Uterus (tissue), 4 donors: Measurements from ENCODE around the gene FCHSD2. TPM values are rescaled to one million over a fixed set of nuclear protein-coding genes. Genes with fewer than 3 reads are reported as not detected.
"Not testable (repeated sequence)": the region's sequence is repeated elsewhere in the genome, so short reads cannot be mapped to it uniquely, and the experiment has no call there.

Experiments used
- DNase-seq, 2 donors: peaks; one replicate each; pipeline ENCODE4 v3.0.0-alpha.2; 2019 to 2020
- H3K27ac ChIP-seq, 2 donors: fragments of 200-600 bp; sonication (generic); 1 replicate in 1 of 2; 2 replicates in 1 of 2; pipeline ENCODE4 v1.5.1; 2016 to 2018
- H3K27me3 ChIP-seq, 2 donors: fragments of 200-600 bp; sonication (generic); one replicate each; pipeline ENCODE4 v1.5.1; 2018 to 2019; ENCODE audit warnings: control low read depth in 1 of 2
- H3K36me3 ChIP-seq, 2 donors: fragments of 200-600 bp; sonication (generic); one replicate each; pipeline ENCODE4 v1.5.1; 2019; ENCODE audit warnings: control low read depth in 1 of 2
- H3K4me1 ChIP-seq, 2 donors: fragments of 200-600 bp; sonication (generic); one replicate each; pipeline ENCODE4 v1.5.1; 2018 to 2019; ENCODE audit warnings: control low read depth in 1 of 2
- H3K4me3 ChIP-seq, 2 donors: fragments of 200-600 bp; sonication (generic); 1 replicate in 1 of 2; 2 replicates in 1 of 2; pipeline ENCODE4 v1.5.1; 2018 to 2019; ENCODE audit warnings: mild to moderate bottlenecking in 1 of 2
- H3K9me3 ChIP-seq, 2 donors: fragments of 200-600 bp; sonication (generic); one replicate each; pipeline ENCODE4 v1.5.1; 2019; ENCODE audit warnings: control low read depth in 1 of 2
- CTCF ChIP-seq, 4 experiments: fragments of 200-600 bp in 2 of 4; fragments of 450-650 bp in 2 of 4; sonication (generic) in 2 of 4; IDR thresholded peaks; one replicate each; pipeline ENCODE4 v1.5.1; 2016 to 2019; ENCODE audit warnings: antibody characterized with exemption in 4 of 4, mild to moderate bottlenecking in 2 of 4, moderate library complexity in 1 of 4
- POLR2A ChIP-seq, 2 donors: fragments of 450-650 bp; IDR thresholded peaks; one replicate each; pipeline ENCODE4 v1.6.1; 2016; ENCODE audit warnings: antibody characterized with exemption in 2 of 2, mild to moderate bottlenecking in 1 of 2, moderate library complexity in 1 of 2
- intact Hi-C: fragments of 100-400 bp; cut with DNase I; formaldehyde crosslinking; loops from one replicate; pipeline ENCODE4 v1.15.1; 2023; ENCODE audit warnings: low total_unique reads
- total RNA-seq, 4 donors: library from RNA; depleted of rRNA in 3 of 4; stranded (reverse); fragments of >200 nt in 3 of 4; gene quantifications; one replicate each; pipeline versions ENCODE4 v1.1.0 to v1.2.4, GENCODE V29; 2014 to 2023
- donor health status: DM: yes; HTN: yes; CAD: no.

The FCHSD2 gene
- total RNA-seq, 4 donors from 2014 or later: 13.6 to 73.9 (median 27.7) TPM

- H3K4me3 ChIP-seq: peak overlapping the region; percentile 80 to 83
- peak overlapping the region; percentile 92 to 94 for H3K27ac ChIP-seq
- no peaks in the 10 kb centered on the region for H3K9me3 ChIP-seq
- no peak for TF ChIP-seq POLR2A (IDR thresholded peaks at IDR 0.05)
- DNase-seq: peak in 1 of 2 donors; percentile 78
- intact Hi-C loops: no loop called here
- H3K36me3 ChIP-seq: no peaks in the 10 kb centered on the region
- H3K27me3 ChIP-seq: no peaks in the 10 kb centered on the region
- peaks cover 0 to 20% of the 10 kb centered on the region in 2 donors for H3K4me1 ChIP-seq
These were observed 328.3 kb downstream of the FCHSD2 start for GRCh38 chr11:72813740-72814285.

- Histone ChIP-seq H3K4me3 (peak overlapping the region; percentile 80 to 83), H3K9me3 (no peaks in the 10 kb centered on the region), H3K4me1 (peaks cover 0 to 20% of the 10 kb centered on the region in 2 donors), H3K27me3 (no peaks in the 10 kb centered on the region), H3K27ac (peak overlapping the region; percentile 92 to 94), H3K36me3 (no peaks in the 10 kb centered on the region)
- peak in 1 of 2 donors; percentile 53 for DNase-seq
- intact Hi-C loops: no loop called here
- no peak for TF ChIP-seq POLR2A (IDR thresholded peaks at IDR 0.05)
- peak; percentile 34 to 52 (median 44) for TF ChIP-seq CTCF (IDR thresholded peaks at IDR 0.05)
These were observed 329.0 kb downstream of the FCHSD2 start for GRCh38 chr11:72812967-72813739.

- no peaks in the 10 kb centered on the region for H3K27me3 ChIP-seq
- intact Hi-C loops: no loop called here
- TF ChIP-seq CTCF (IDR thresholded peaks at IDR 0.05) (no peak), POLR2A (IDR thresholded peaks at IDR 0.05) (no peak)
- peak overlapping the region; percentile 80 to 83 for H3K4me3 ChIP-seq
- H3K36me3 ChIP-seq: no peaks in the 10 kb centered on the region
- DNase-seq: no peak
- H3K4me1 ChIP-seq: peaks cover 0 to 20% of the 10 kb centered on the region in 2 donors
- H3K27ac ChIP-seq: peak overlapping the region; percentile 92 to 94
- H3K9me3 ChIP-seq: no peaks in the 10 kb centered on the region
These were observed 329.5 kb downstream of the FCHSD2 start for GRCh38 chr11:72812604-72812966.

- H3K9me3 ChIP-seq, intact Hi-C loops, H3K27me3 ChIP-seq, DNase-seq, H3K4me3 ChIP-seq, H3K27ac ChIP-seq, H3K36me3 ChIP-seq: not testable (repeated sequence)
- peaks cover 0 to 20% of the 10 kb centered on the region in 2 donors for H3K4me1 ChIP-seq
These were observed 330.4 kb downstream of the FCHSD2 start for GRCh38 chr11:72811686-72812085.

GRCh38 chr11:72808331-72808798 lies 333.8 kb downstream of the FCHSD2 start:
- no peaks in the 10 kb centered on the region for H3K36me3 ChIP-seq
- H3K27ac ChIP-seq: no peak overlapping the region
- DNase-seq: no peak
- intact Hi-C loops: no loop called here
- H3K4me3 ChIP-seq: no peak overlapping the region
- no peaks in the 10 kb centered on the region for H3K9me3 ChIP-seq
- no peaks in the 10 kb centered on the region for H3K27me3 ChIP-seq
- TF ChIP-seq POLR2A (IDR thresholded peaks at IDR 0.05) (no peak), CTCF (IDR thresholded peaks at IDR 0.05) (no peak)
- H3K4me1 ChIP-seq: peaks cover 0 to 8% of the 10 kb centered on the region in 2 donors

GRCh38 chr11:72807792-72808191 lies 334.3 kb downstream of the FCHSD2 start:
- Histone ChIP-seq H3K27ac (no peak overlapping the region), H3K4me3 (no peak overlapping the region), H3K4me1 (peaks cover 0 to 5% of the 10 kb centered on the region in 2 donors), H3K9me3 (no peaks in the 10 kb centered on the region), H3K36me3 (no peaks in the 10 kb centered on the region), H3K27me3 (no peaks in the 10 kb centered on the region)
- intact Hi-C loops: no loop called here
- no peak for TF ChIP-seq POLR2A (IDR thresholded peaks at IDR 0.05)
- DNase-seq: no peak
